NCI-H2107 treated with DMSO at 0.1 percent for 48 hours (cell line): ENCODE results near the gene TGFB1I1.
"Not testable (repeated sequence)": the region's sequence is repeated elsewhere in the genome, so short reads cannot be mapped to it uniquely, and the experiment has no call there.

Experiments
- DNase-seq: peaks from one replicate; lab custom pipeline; 2025; ENCODE audit not compliant: unreplicated experiment; lab: John Stamatoyannopoulos, UW

TGFB1I1 gene

GRCh38 chr16:31471875-31472708 lies at the start of gene TGFB1I1:
TGFB1I1 (plus strand) TSS chr16:31472152; CDS start chr16:31472189, 37 bp downstream.
- no peak for DNase-seq

- no peak for DNase-seq
Observed at GRCh38 chr16:31423241-31423640, 48.7 kb upstream of the TGFB1I1 start.

- no peak for DNase-seq
Observed at GRCh38 chr16:31423801-31424200, 48.2 kb upstream of the TGFB1I1 start.

- no peak for DNase-seq
Observed at GRCh38 chr16:31427441-31428278, 44.3 kb upstream of the TGFB1I1 start.

GRCh38 chr16:31428279-31428597 lies 43.7 kb upstream of the TGFB1I1 start, which contains the start of gene COX6A2:
COX6A2 (minus strand) TSS chr16:31428360; CDS start chr16:31428325, 35 bp downstream.
- no peak for DNase-seq

DNA sequence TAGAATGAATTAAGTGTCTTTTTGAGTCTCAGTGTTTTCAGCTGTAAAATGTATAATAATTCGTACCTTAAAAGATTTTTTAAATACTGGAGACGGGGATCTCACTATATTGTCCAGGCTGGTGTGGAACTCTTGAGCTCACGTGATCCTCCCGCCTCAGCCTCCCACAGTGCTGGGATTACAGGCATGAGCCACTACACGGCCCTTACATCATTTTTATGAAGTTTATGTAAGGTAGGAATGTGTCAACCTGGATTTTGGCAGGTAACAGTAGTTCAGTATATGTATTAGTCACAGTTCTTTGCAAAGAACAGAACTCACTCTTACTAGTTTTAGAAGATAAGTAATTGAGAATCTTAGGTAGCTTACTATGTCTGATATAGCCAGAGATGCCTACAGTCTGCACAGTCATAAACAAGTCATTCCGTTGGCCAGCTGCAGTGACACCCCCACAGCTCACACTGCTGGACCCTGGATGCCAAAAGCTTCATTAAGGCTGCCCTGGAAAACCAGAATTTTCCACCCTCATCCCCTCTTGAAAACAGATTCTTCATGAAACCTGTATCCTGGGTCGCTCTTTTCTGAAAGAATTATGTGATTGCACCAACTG lies 43.2 kb upstream of the TGFB1I1 start:
- no peak for DNase-seq

DNA sequence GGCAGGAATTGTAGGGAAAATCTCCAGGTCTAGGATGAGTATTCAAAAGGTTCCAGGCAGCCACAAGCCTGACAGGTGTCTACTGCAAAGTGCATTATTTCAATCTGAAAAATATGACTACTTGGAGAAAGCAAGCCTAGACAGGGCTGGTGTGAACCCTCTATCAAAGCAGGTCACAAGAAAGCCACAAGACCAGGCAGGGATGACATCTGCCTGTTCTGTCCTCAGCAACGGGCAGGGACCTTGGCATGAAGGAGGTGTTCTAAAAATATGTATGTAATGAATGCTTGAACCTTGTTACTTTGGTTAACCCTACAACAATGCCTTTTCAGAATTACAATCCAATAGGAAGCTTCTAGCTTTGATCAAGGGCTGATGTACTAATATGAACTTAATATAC lies 42.6 kb upstream of the TGFB1I1 start:
- DNase-seq = no peak

- no peak for DNase-seq
Observed at GRCh38 chr16:31429796-31430195, 42.2 kb upstream of the TGFB1I1 start.

- no peak for DNase-seq
Observed at GRCh38 chr16:31430380-31431052, 41.4 kb upstream of the TGFB1I1 start.

DNA sequence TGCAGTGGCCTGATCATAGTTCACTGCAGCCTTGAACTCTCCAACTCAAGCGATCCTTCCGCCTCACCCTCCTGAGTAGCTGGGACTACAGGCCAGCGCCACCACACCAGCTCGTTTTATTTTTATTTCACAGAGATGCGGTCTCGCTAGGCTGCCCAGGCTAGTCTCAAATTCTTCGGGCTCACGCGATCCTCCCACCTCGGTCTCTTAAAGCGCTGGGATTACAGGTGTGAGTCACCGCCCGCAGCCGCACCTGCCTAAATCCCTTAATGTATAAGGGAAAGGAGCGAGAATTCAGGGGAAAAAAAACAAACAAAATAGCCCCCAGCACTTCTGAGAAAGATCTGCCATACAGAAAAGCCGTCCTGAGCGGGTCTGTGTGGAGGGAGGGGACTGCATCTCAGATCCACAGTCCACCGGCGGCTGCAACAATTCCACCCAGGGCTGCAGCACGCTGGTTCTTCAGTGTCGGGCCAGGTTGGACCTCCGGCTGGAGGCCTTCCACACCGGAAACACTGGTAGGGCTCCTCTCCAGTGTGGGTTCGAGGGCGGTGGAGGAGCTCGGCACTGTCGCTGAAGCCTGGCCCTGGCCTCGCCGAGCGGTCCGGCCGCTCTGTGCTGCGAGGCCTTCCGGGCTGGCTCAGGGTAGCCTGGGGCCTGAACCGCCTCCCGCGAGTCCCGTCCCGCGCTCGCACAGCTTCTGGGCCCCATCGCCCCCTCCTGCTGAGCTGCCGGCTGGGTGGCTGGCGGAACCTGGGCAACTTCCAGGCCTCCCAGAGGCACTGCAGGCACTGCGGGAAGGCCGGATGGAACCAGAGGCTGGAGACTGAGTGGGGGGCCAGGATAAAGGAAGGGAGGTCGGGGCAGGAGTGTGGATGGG lies 36.4 kb upstream of the TGFB1I1 start:
- no peak for DNase-seq

DNA sequence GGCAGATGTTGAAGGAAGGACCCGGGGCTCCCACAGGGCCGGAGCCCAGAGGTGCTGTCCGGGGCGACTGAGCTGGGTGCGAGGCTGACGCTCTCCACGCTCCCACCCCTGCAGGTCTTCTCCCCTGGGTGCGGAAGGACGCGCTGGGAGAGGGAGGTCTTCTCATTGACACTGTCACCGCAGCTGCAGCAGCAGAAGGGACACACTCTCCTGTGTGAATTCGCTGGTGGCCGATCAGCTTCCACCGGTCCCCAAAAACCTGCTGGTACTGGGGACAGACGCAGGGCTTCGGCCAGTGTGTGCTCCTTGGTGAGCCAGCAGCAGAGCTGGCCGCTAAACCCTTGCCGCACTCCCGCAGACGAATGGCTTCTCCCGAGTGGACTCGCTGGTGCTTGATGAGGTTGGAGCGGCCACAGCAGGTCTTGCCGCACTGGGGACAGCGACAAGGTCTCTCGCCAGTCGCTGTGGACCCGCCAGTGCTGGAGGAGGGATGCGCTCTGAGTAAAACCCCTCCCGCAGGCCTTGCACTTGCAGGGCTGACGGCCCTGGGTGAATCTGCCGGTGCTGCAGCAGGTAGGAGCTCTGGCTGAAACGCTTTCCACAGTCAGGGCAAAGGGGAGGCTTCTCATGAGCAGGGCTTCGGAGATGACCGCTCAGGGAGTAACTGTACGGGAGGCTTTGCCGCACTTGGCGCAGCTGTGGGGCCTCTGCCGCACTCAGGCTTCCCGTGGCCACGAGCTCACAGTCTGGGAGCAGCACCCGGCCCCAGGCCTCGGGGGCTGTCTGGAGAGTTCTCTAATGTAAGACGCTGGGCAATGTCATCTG lies 35.5 kb upstream of the TGFB1I1 start:
- DNase-seq = no peak

DNA sequence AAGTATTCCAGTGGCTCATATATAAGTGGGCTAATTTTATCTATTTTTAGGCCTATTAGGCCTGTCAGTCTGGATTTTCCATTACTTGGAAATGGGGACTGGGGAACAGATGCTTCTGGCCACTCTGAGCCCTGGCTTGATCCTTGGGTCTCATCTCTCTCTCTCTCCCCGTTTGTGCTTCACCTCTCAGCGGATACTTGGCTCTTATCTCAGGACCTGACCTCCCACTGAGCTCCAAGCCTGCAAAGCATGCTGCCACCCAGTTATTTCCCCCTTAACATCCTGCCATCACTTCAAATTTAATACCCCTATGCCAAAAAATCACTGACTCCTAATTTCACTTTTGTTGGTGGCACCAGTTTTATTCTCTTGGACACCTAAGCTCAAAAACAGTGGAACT lies 33.5 kb upstream of the TGFB1I1 start:
- DNase-seq = no peak

DNA sequence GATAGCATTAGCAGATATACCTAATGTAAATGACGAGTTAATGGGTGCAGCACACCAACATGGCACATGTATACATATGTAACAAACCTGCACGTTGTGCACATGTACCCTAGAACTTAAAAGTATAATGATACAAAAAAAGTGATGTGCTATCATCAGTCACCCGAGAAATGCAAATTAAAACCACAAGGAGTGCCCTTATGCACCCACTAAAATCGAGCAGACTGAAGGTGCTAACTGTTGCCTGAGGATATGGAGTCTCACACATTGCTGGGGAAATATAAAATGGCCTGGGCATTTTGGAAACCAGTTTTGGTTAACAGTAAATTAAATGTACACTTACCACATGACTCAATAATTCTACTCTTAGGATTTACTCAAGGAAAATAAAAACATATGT lies 32.9 kb upstream of the TGFB1I1 start:
- DNase-seq = not testable (repeated sequence)

- DNase-seq = no peak
Observed at GRCh38 chr16:31439519-31439918, 32.4 kb upstream of the TGFB1I1 start.

GRCh38 chr16:31440516-31441184 lies 31.3 kb upstream of the TGFB1I1 start:
- no peak for DNase-seq

- no peak for DNase-seq
Observed at GRCh38 chr16:31441956-31442355, 30.0 kb upstream of the TGFB1I1 start.

DNA sequence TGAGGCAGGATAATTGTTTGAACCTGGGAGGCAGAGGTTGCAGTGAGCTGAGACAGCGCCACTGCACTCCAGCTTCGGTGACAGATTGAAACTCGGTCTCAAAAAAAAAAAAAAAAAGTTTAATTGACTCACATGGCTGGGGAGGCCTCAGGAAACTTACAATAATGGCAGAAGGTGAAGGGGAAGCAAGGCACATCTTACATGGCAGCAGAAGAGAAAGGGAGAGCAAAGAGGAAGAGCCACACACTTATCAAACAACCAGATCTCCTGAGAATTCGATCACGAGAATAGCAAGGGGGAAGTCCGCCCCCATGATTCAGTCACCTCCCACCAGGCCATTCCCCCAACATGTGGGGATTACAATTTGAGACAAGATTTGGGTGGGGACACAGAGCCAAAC lies 26.0 kb upstream of the TGFB1I1 start:
- DNase-seq = not testable (repeated sequence)

DNA sequence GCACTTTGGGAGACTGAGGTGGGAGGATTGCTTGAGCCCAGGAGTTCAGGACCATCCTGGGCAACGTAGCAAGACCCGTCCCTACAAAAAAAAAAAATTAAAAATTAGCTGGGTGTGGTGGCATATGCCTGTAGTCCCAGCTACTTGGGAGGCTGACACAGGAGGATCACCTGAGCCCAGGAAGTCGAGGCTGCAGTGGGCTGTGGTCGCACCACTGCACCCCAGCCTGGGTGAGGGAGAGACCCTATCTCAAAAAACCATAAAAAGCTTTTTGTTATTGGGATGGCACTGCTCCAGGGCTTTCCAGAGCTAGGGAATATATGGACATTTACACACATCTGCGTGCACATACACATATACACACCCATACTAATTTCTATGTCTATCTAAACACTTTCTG lies 20.8 kb upstream of the TGFB1I1 start:
- DNase-seq = no peak
